ENCODE results near the gene PHYH.
A peak's percentile ranks its signal among the peaks of the same experiment; 100 is the strongest.
"Not testable (repeated sequence)": the region's sequence is repeated elsewhere in the genome, so short reads cannot be mapped to it uniquely, and the experiment has no call there.

PHYH gene

GRCh38 chr10:13299437-13300287 lies at the start of gene PHYH:
PHYH (minus strand) TSS chr10:13300064; CDS start chr10:13300042, 22 bp downstream.
- peak; percentile 49 for DNase-seq (ENCODE audit: low read depth)

- DNase-seq (ENCODE audit: low read depth), result peak; percentile 33
Observed at GRCh38 chr10:13348216-13349017, 48.6 kb upstream of the PHYH start, which contains the start of gene SEPHS1. SEPHS1 (minus strand) TSS chr10:13348293; CDS start chr10:13344950, 3,343 bp downstream.

GRCh38 chr10:13347500-13348156 lies 47.8 kb upstream of the PHYH start:
- peak; percentile 26 for DNase-seq (ENCODE audit: low read depth)

- DNase-seq (ENCODE audit: low read depth), result no peak
Observed at GRCh38 chr10:13347043-13347499, 47.2 kb upstream of the PHYH start.

- DNase-seq (ENCODE audit: low read depth), result no peak
Observed at GRCh38 chr10:13346283-13347042, 46.6 kb upstream of the PHYH start.

- DNase-seq (ENCODE audit: low read depth), result no peak
Observed at GRCh38 chr10:13340626-13341376, 40.9 kb upstream of the PHYH start.

- no peak for DNase-seq (ENCODE audit: low read depth)
Observed at GRCh38 chr10:13340068-13340467, 40.2 kb upstream of the PHYH start.

GRCh38 chr10:13338390-13339110 lies 38.7 kb upstream of the PHYH start:
- DNase-seq (ENCODE audit: low read depth), result no peak

- no peak for DNase-seq (ENCODE audit: low read depth)
Observed at GRCh38 chr10:13337827-13338196, 37.9 kb upstream of the PHYH start.

- no peak for DNase-seq (ENCODE audit: low read depth)
Observed at GRCh38 chr10:13337128-13337826, 37.4 kb upstream of the PHYH start.

GRCh38 chr10:13335881-13336280 lies 36.0 kb upstream of the PHYH start:
- DNase-seq (ENCODE audit: low read depth), result no peak

- DNase-seq (ENCODE audit: low read depth), result no peak
Observed at GRCh38 chr10:13334556-13334955, 34.7 kb upstream of the PHYH start.

GRCh38 chr10:13331646-13332045 lies 31.8 kb upstream of the PHYH start:
- no peak for DNase-seq (ENCODE audit: low read depth)

- not testable (repeated sequence) for DNase-seq (ENCODE audit: low read depth)
Observed at GRCh38 chr10:13330980-13331379, 31.1 kb upstream of the PHYH start.

- no peak for DNase-seq (ENCODE audit: low read depth)
Observed at GRCh38 chr10:13329565-13329964, 29.7 kb upstream of the PHYH start.

GRCh38 chr10:13328613-13329012 lies 28.7 kb upstream of the PHYH start:
- no peak for DNase-seq (ENCODE audit: low read depth)

- no peak for DNase-seq (ENCODE audit: low read depth)
Observed at GRCh38 chr10:13328126-13328525, 28.3 kb upstream of the PHYH start.

GRCh38 chr10:13327534-13327933 lies 27.7 kb upstream of the PHYH start:
- no peak for DNase-seq (ENCODE audit: low read depth)

GRCh38 chr10:13322615-13323148 lies 22.8 kb upstream of the PHYH start:
- DNase-seq (ENCODE audit: low read depth), result no peak
